Fibroblast of pulmonary artery (primary cell): ENCODE measurements around the gene P2RX6.

ENCODE experiments used
- DNase-seq: peaks from one replicate; pipeline ENCODE4 v3.0.0-alpha.2; 2010; ENCODE audit warnings: low read depth
- H3K4me3 ChIP-seq: replicated peaks from 2 replicates; pipeline ENCODE4 v1.5.1; 2011; ENCODE audit warnings: low read depth, mild to moderate bottlenecking, control low read depth, low read length, moderate library complexity
- CTCF ChIP-seq: IDR thresholded peaks from 2 replicates; pipeline ENCODE4 v1.5.1; 2011; ENCODE audit warnings: mild to moderate bottlenecking, control low read depth, low read length, inconsistent platforms; ENCODE audit errors: missing control alignments

Gene P2RX6

GRCh38 chr22:20976291-20976877 is 38.6 kb upstream of the P2RX6 start:
- no peak for DNase-seq

GRCh38 chr22:20977019-20977418 is 37.9 kb upstream of the P2RX6 start:
- TF ChIP-seq CTCF = no peak
- no peak for DNase-seq
- H3K4me3 ChIP-seq = no peak overlapping the region

More at GRCh38 chr22:20976291-20976877, 38.6 kb upstream of the P2RX6 start:
- TF ChIP-seq CTCF = no peak
- no peak overlapping the region for H3K4me3 ChIP-seq

- no peak for DNase-seq
- TF ChIP-seq CTCF = no peak
- no peak overlapping the region for H3K4me3 ChIP-seq
Observed at GRCh38 chr22:20977516-20978170, 37.3 kb upstream of the P2RX6 start.

- DNase-seq = no peak
- TF ChIP-seq CTCF = no peak
- no peak overlapping the region for H3K4me3 ChIP-seq
Observed at GRCh38 chr22:20978419-20978818, 36.5 kb upstream of the P2RX6 start.

GRCh38 chr22:20979243-20979809 is 35.6 kb upstream of the P2RX6 start:
- TF ChIP-seq CTCF = no peak
- peak; percentile 86 for DNase-seq
- peak overlapping the region; percentile 24 for H3K4me3 ChIP-seq

- H3K4me3 ChIP-seq = peak overlapping the region; percentile 24
- TF ChIP-seq CTCF = no peak
- DNase-seq = no peak
Observed at GRCh38 chr22:20979940-20980453, 35.0 kb upstream of the P2RX6 start.
